ENCODE measurements around the gene GRIN3B.

GRIN3B gene

GRCh38 chr19:1050989-1051788, 51.0 kb downstream of the GRIN3B start:
- H3K4me3 ChIP-seq (ENCODE audit: low read depth, low read length) = no peak overlapping the region
- H3K9me3 ChIP-seq (ENCODE audit: insufficient read depth, low read depth, low read length) = peaks cover 15% of the 10 kb centered on the region
- H2AK5ac ChIP-seq (ENCODE audit: low read length) = no peak overlapping the region
- H3K79me1 ChIP-seq (ENCODE audit: low read length) = no peaks in the 10 kb centered on the region
- no peak overlapping the region for H2BK120ac ChIP-seq (ENCODE audit: insufficient read depth, low read length, poor library complexity)
- H3K4ac ChIP-seq (ENCODE audit: low read depth, low read length) = no peak overlapping the region
- no peak overlapping the region for H2BK5ac ChIP-seq (ENCODE audit: low read depth, low read length, poor library complexity)
- H3K79me2 ChIP-seq (ENCODE audit: control insufficient read depth, insufficient read depth, low read length, poor library complexity) = no peaks in the 10 kb centered on the region
- H3K27me3 ChIP-seq (ENCODE audit: insufficient read depth, low read length) = no peaks in the 10 kb centered on the region
- WGBS (ENCODE audit: extremely low coverage, insufficient coverage, insufficient read length) = no CpG with 5 or more reads among the region's 31 CpGs
- DNase-seq = no peak
- H2BK12ac ChIP-seq (ENCODE audit: low read length) = no peak overlapping the region
- H4K91ac ChIP-seq (ENCODE audit: low read depth, low read length) = no peak overlapping the region
- no peak overlapping the region for H3K18ac ChIP-seq (ENCODE audit: low read length)
- H3K14ac ChIP-seq (ENCODE audit: low read length) = no peak overlapping the region
- no peaks in the 10 kb centered on the region for H3K4me1 ChIP-seq (ENCODE audit: control insufficient read depth in 1 of 2, insufficient read depth in 2 of 2, low read length in 2 of 2)
- H3K27ac ChIP-seq (ENCODE audit: low read depth, low read length) = no peak overlapping the region
- no peak overlapping the region for H2AFZ ChIP-seq (ENCODE audit: insufficient read depth, low read length, poor library complexity)
- no peak overlapping the region for H4K12ac ChIP-seq (ENCODE audit: low read depth, low read length)
- no peak overlapping the region for H3K9ac ChIP-seq (ENCODE audit: low read length)
- no peak overlapping the region for H4K8ac ChIP-seq (ENCODE audit: low read depth, low read length)
- H3K36me3 ChIP-seq (ENCODE audit: control insufficient read depth in 1 of 2, insufficient read depth in 2 of 2, low read length in 2 of 2) = peaks cover 27 to 32% of the 10 kb centered on the region in 2 experiments
- H3K4me2 ChIP-seq (ENCODE audit: low read length) = no peak overlapping the region
- no peak overlapping the region for H3K23ac ChIP-seq (ENCODE audit: low read length)

- H2BK12ac ChIP-seq (ENCODE audit: low read length) = no peak overlapping the region
- H3K36me3 ChIP-seq (ENCODE audit: control insufficient read depth in 1 of 2, insufficient read depth in 2 of 2, low read length in 2 of 2) = peaks cover 31 to 35% of the 10 kb centered on the region in 2 experiments
- DNase-seq = no peak
- H3K4me1 ChIP-seq (ENCODE audit: control insufficient read depth in 1 of 2, insufficient read depth in 2 of 2, low read length in 2 of 2) = no peaks in the 10 kb centered on the region
- H3K23ac ChIP-seq (ENCODE audit: low read length) = no peak overlapping the region
- no peak overlapping the region for H2BK5ac ChIP-seq (ENCODE audit: low read depth, low read length, poor library complexity)
- H3K79me2 ChIP-seq (ENCODE audit: control insufficient read depth, insufficient read depth, low read length, poor library complexity) = no peaks in the 10 kb centered on the region
- H4K12ac ChIP-seq (ENCODE audit: low read depth, low read length) = no peak overlapping the region
- no peak overlapping the region for H4K8ac ChIP-seq (ENCODE audit: low read depth, low read length)
- H2AFZ ChIP-seq (ENCODE audit: insufficient read depth, low read length, poor library complexity) = no peak overlapping the region
- H3K14ac ChIP-seq (ENCODE audit: low read length) = no peak overlapping the region
- H4K91ac ChIP-seq (ENCODE audit: low read depth, low read length) = no peak overlapping the region
- H2BK120ac ChIP-seq (ENCODE audit: insufficient read depth, low read length, poor library complexity) = no peak overlapping the region
- no peak overlapping the region for H3K18ac ChIP-seq (ENCODE audit: low read length)
- no peak overlapping the region for H3K27ac ChIP-seq (ENCODE audit: low read depth, low read length)
- no peak overlapping the region for H3K9ac ChIP-seq (ENCODE audit: low read length)
- no peak overlapping the region for H3K4ac ChIP-seq (ENCODE audit: low read depth, low read length)
- H3K9me3 ChIP-seq (ENCODE audit: insufficient read depth, low read depth, low read length) = peaks cover 19% of the 10 kb centered on the region
- H3K79me1 ChIP-seq (ENCODE audit: low read length) = no peaks in the 10 kb centered on the region
- no peaks in the 10 kb centered on the region for H3K27me3 ChIP-seq (ENCODE audit: insufficient read depth, low read length)
- WGBS (ENCODE audit: extremely low coverage, insufficient coverage, insufficient read length) = no CpG with 5 or more reads among the region's 17 CpGs
- H3K4me2 ChIP-seq (ENCODE audit: low read length) = no peak overlapping the region
- peak overlapping the region; percentile 30 for H3K4me3 ChIP-seq (ENCODE audit: low read depth, low read length)
- H2AK5ac ChIP-seq (ENCODE audit: low read length) = no peak overlapping the region
Measured at GRCh38 chr19:1051791-1052190, 51.6 kb downstream of the GRIN3B start.

- no peak overlapping the region for H3K4me3 ChIP-seq (ENCODE audit: low read depth, low read length)
- H3K36me3 ChIP-seq (ENCODE audit: control insufficient read depth in 1 of 2, insufficient read depth in 2 of 2, low read length in 2 of 2) = peaks cover 32 to 36% of the 10 kb centered on the region in 2 experiments
- H2AK5ac ChIP-seq (ENCODE audit: low read length) = no peak overlapping the region
- no peak overlapping the region for H2BK5ac ChIP-seq (ENCODE audit: low read depth, low read length, poor library complexity)
- no peak overlapping the region for H2BK120ac ChIP-seq (ENCODE audit: insufficient read depth, low read length, poor library complexity)
- H3K79me2 ChIP-seq (ENCODE audit: control insufficient read depth, insufficient read depth, low read length, poor library complexity) = no peaks in the 10 kb centered on the region
- no peak overlapping the region for H3K18ac ChIP-seq (ENCODE audit: low read length)
- no peaks in the 10 kb centered on the region for H3K4me1 ChIP-seq (ENCODE audit: control insufficient read depth in 1 of 2, insufficient read depth in 2 of 2, low read length in 2 of 2)
- H3K9me3 ChIP-seq (ENCODE audit: insufficient read depth, low read depth, low read length) = peaks cover 26% of the 10 kb centered on the region
- no peak overlapping the region for H3K27ac ChIP-seq (ENCODE audit: low read depth, low read length)
- no peak overlapping the region for H3K4ac ChIP-seq (ENCODE audit: low read depth, low read length)
- no peak overlapping the region for H4K91ac ChIP-seq (ENCODE audit: low read depth, low read length)
- no peak overlapping the region for H3K4me2 ChIP-seq (ENCODE audit: low read length)
- no peaks in the 10 kb centered on the region for H3K79me1 ChIP-seq (ENCODE audit: low read length)
- H2BK12ac ChIP-seq (ENCODE audit: low read length) = no peak overlapping the region
- no peak overlapping the region for H3K14ac ChIP-seq (ENCODE audit: low read length)
- H3K23ac ChIP-seq (ENCODE audit: low read length) = no peak overlapping the region
- no peak for DNase-seq
- H4K8ac ChIP-seq (ENCODE audit: low read depth, low read length) = no peak overlapping the region
- no peaks in the 10 kb centered on the region for H3K27me3 ChIP-seq (ENCODE audit: insufficient read depth, low read length)
- no peak overlapping the region for H4K12ac ChIP-seq (ENCODE audit: low read depth, low read length)
- no peak overlapping the region for H3K9ac ChIP-seq (ENCODE audit: low read length)
- 100% methylated on average over 1 of the region's 5 CpGs for WGBS (ENCODE audit: extremely low coverage, insufficient coverage, insufficient read length)
- no peak overlapping the region for H2AFZ ChIP-seq (ENCODE audit: insufficient read depth, low read length, poor library complexity)
Measured at GRCh38 chr19:1052349-1052975, 52.2 kb downstream of the GRIN3B start.

GRCh38 chr19:1053176-1054101, 53.2 kb downstream of the GRIN3B start:
- Histone ChIP-seq H4K12ac (ENCODE audit: low read depth, low read length) (no peak overlapping the region), H3K36me3 (ENCODE audit: control insufficient read depth in 1 of 2, insufficient read depth in 2 of 2, low read length in 2 of 2) (peaks cover 40% of the 10 kb centered on the region in 2 experiments), H3K27me3 (ENCODE audit: insufficient read depth, low read length) (no peaks in the 10 kb centered on the region), H2BK120ac (ENCODE audit: insufficient read depth, low read length, poor library complexity) (no peak overlapping the region), H3K9me3 (ENCODE audit: insufficient read depth, low read depth, low read length) (peaks cover 33% of the 10 kb centered on the region), H3K4ac (ENCODE audit: low read depth, low read length) (no peak overlapping the region), H3K23ac (ENCODE audit: low read length) (no peak overlapping the region), H3K79me2 (ENCODE audit: control insufficient read depth, insufficient read depth, low read length, poor library complexity) (no peaks in the 10 kb centered on the region), H3K4me3 (ENCODE audit: low read depth, low read length) (no peak overlapping the region), H2BK5ac (ENCODE audit: low read depth, low read length, poor library complexity) (no peak overlapping the region), H2AFZ (ENCODE audit: insufficient read depth, low read length, poor library complexity) (no peak overlapping the region), H3K9ac (ENCODE audit: low read length) (no peak overlapping the region), H3K27ac (ENCODE audit: low read depth, low read length) (no peak overlapping the region), H3K4me1 (ENCODE audit: control insufficient read depth in 1 of 2, insufficient read depth in 2 of 2, low read length in 2 of 2) (no peaks in the 10 kb centered on the region), H3K4me2 (ENCODE audit: low read length) (no peak overlapping the region), H3K18ac (ENCODE audit: low read length) (no peak overlapping the region), H4K91ac (ENCODE audit: low read depth, low read length) (no peak overlapping the region), H2BK12ac (ENCODE audit: low read length) (no peak overlapping the region), H3K79me1 (ENCODE audit: low read length) (no peaks in the 10 kb centered on the region), H3K14ac (ENCODE audit: low read length) (no peak overlapping the region), H2AK5ac (ENCODE audit: low read length) (no peak overlapping the region), H4K8ac (ENCODE audit: low read depth, low read length) (no peak overlapping the region)
- DNase-seq = no peak
- WGBS (ENCODE audit: extremely low coverage, insufficient coverage, insufficient read length) = no CpG with 5 or more reads among the region's 31 CpGs

All from trophoblast cell (in vitro differentiated cells and primary cell).